GM18907 (cell line): ENCODE results near the gene FADS6.

Source experiments
- ATAC-seq: cut with Tn5 transposase; IDR thresholded peaks from one replicate; pipeline ENCODE4 v1.9.1; 2021; ENCODE audit warnings: mild to moderate bottlenecking, moderate library complexity; ENCODE audit not compliant: unreplicated experiment

FADS6 gene

GRCh38 chr17:74892974-74893911 lies at the start of gene FADS6:
Gene FADS6, minus strand, starts transcription at chr17:74893633. Its CDS starts 38 bp downstream, at chr17:74893595.
- no peak for ATAC-seq

GRCh38 chr17:74941128-74941725 lies 47.8 kb upstream of the FADS6 start:
- no peak for ATAC-seq

GRCh38 chr17:74939534-74939933 lies 46.1 kb upstream of the FADS6 start:
- no peak for ATAC-seq

GRCh38 chr17:74938194-74938950 lies 44.9 kb upstream of the FADS6 start:
- no peak for ATAC-seq

- no peak for ATAC-seq
Observed at GRCh38 chr17:74937064-74938051, 43.9 kb upstream of the FADS6 start.

- ATAC-seq = no peak
Observed at GRCh38 chr17:74936470-74936799, 43.0 kb upstream of the FADS6 start.

GRCh38 chr17:74935585-74936469 lies 42.4 kb upstream of the FADS6 start, which contains the start of gene OTOP3:
Gene OTOP3, plus strand, starts transcription at chr17:74935898. Its CDS starts 24 bp downstream, at chr17:74935922.
- ATAC-seq = no peak

- no peak for ATAC-seq
Observed at GRCh38 chr17:74935048-74935447, 41.6 kb upstream of the FADS6 start.

GRCh38 chr17:74930535-74931036 lies 37.2 kb upstream of the FADS6 start:
- no peak for ATAC-seq

GRCh38 chr17:74928786-74929185 lies 35.4 kb upstream of the FADS6 start:
- no peak for ATAC-seq

- ATAC-seq = no peak
Observed at GRCh38 chr17:74925242-74925641, 31.8 kb upstream of the FADS6 start.

GRCh38 chr17:74924250-74924948 lies 31.0 kb upstream of the FADS6 start, which contains the start of gene OTOP2:
Gene OTOP2, plus strand, starts transcription at chr17:74924273. Its CDS starts 360 bp downstream, at chr17:74924633.
- ATAC-seq = no peak

- no peak for ATAC-seq
Observed at GRCh38 chr17:74923538-74924249, 30.3 kb upstream of the FADS6 start.

GRCh38 chr17:74922694-74923537 lies 29.5 kb upstream of the FADS6 start, which contains the start of gene USH1G:
Gene USH1G, minus strand, starts transcription at chr17:74923255. Its CDS starts 182 bp downstream, at chr17:74923073.
- ATAC-seq = no peak

- no peak for ATAC-seq
Observed at GRCh38 chr17:74922172-74922571, 28.7 kb upstream of the FADS6 start.

GRCh38 chr17:74921769-74922168 lies 28.3 kb upstream of the FADS6 start:
- ATAC-seq = no peak
